ENCODE data around the gene FRMPD1.

- TF ChIP-seq CTCF (IDR thresholded peaks at IDR 0.05) (no peak), POLR2A (IDR thresholded peaks at IDR 0.05) (no peak)
These were observed 118.6 kb downstream of the FRMPD1 start for GRCh38 chr9:37769306-37769705.

All from adrenal gland (tissue), 5 donors.